Trophoblast cell (in vitro differentiated cells and primary cell): ENCODE measurements around the gene NOD2.

Experiments
- DNase-seq, 2 donors: peaks; one replicate each; pipeline ENCODE4 v3.0.0-alpha.2; 2016
- H2AFZ ChIP-seq: 2 replicates; pipeline ENCODE4 v1.6.1; 2013; ENCODE audit warnings: low read length, moderate library complexity, mild to moderate bottlenecking; ENCODE audit not compliant: insufficient read depth, poor library complexity
- H2AK5ac ChIP-seq: 2 replicates; pipeline ENCODE4 v1.6.1; 2013; ENCODE audit warnings: mild to moderate bottlenecking, low read length
- H2BK120ac ChIP-seq: 2 replicates; pipeline ENCODE4 v1.6.1; 2013; ENCODE audit warnings: low read length, mild to moderate bottlenecking, moderate library complexity; ENCODE audit not compliant: insufficient read depth, poor library complexity
- H2BK12ac ChIP-seq: 2 replicates; pipeline ENCODE4 v1.6.1; 2013; ENCODE audit warnings: mild to moderate bottlenecking, low read length, moderate library complexity
- H2BK5ac ChIP-seq: 2 replicates; pipeline ENCODE4 v1.6.1; 2013; ENCODE audit warnings: low read length, low read depth, moderate library complexity, mild to moderate bottlenecking; ENCODE audit not compliant: poor library complexity
- H3K14ac ChIP-seq: 2 replicates; pipeline ENCODE4 v1.6.1; 2013; ENCODE audit warnings: mild to moderate bottlenecking, low read length
- H3K18ac ChIP-seq: 2 replicates; pipeline ENCODE4 v1.6.1; 2013; ENCODE audit warnings: mild to moderate bottlenecking, low read length
- H3K23ac ChIP-seq: 2 replicates; pipeline ENCODE4 v1.6.1; 2013; ENCODE audit warnings: low read length
- H3K27ac ChIP-seq: 2 replicates; pipeline ENCODE4 v1.5.1; 2013; ENCODE audit warnings: low read depth, mild to moderate bottlenecking, inconsistent platforms, low read length, moderate library complexity
- H3K27me3 ChIP-seq: 2 replicates; pipeline ENCODE4 v1.6.1; 2013; ENCODE audit warnings: inconsistent platforms, mild to moderate bottlenecking, low read length, moderate library complexity; ENCODE audit not compliant: insufficient read depth
- H3K36me3 ChIP-seq, 2 experiments: 1 replicate in 1 of 2; 2 replicates in 1 of 2; pipeline ENCODE4 v1.6.1; 2013; ENCODE audit warnings: low read length in 2 of 2, mild to moderate bottlenecking in 2 of 2, moderate library complexity in 1 of 2; ENCODE audit not compliant: insufficient read depth in 2 of 2, control insufficient read depth in 1 of 2
- H3K4ac ChIP-seq: 2 replicates; pipeline ENCODE4 v1.6.1; 2013; ENCODE audit warnings: low read depth, mild to moderate bottlenecking, low read length, moderate library complexity
- H3K4me1 ChIP-seq, 2 experiments: 1 replicate in 1 of 2; 2 replicates in 1 of 2; pipeline ENCODE4 v1.6.1; 2013; ENCODE audit warnings: low read length in 2 of 2, mild to moderate bottlenecking in 2 of 2, moderate library complexity in 1 of 2; ENCODE audit not compliant: insufficient read depth in 2 of 2, control insufficient read depth in 1 of 2
- H3K4me2 ChIP-seq: 2 replicates; pipeline ENCODE4 v1.6.1; 2013; ENCODE audit warnings: inconsistent platforms, mild to moderate bottlenecking, low read length, moderate library complexity
- H3K4me3 ChIP-seq: 2 replicates; pipeline ENCODE4 v1.5.1; 2013; ENCODE audit warnings: mild to moderate bottlenecking, low read depth, low read length, inconsistent platforms
- H3K79me1 ChIP-seq: one replicate; pipeline ENCODE4 v1.6.1; 2013; ENCODE audit warnings: low read length
- H3K79me2 ChIP-seq: 2 replicates; pipeline ENCODE4 v1.6.1; 2013; ENCODE audit warnings: low read length, mild to moderate bottlenecking; ENCODE audit not compliant: control insufficient read depth, insufficient read depth, poor library complexity
- H3K9ac ChIP-seq: 2 replicates; pipeline ENCODE4 v1.6.1; 2013; ENCODE audit warnings: mild to moderate bottlenecking, low read length
- H3K9me3 ChIP-seq: 2 replicates; pipeline ENCODE4 v1.6.1; 2013; ENCODE audit warnings: low read depth, mild to moderate bottlenecking, control low read depth, inconsistent platforms, low read length; ENCODE audit not compliant: insufficient read depth
- H4K12ac ChIP-seq: 2 replicates; pipeline ENCODE4 v1.6.1; 2013; ENCODE audit warnings: low read depth, mild to moderate bottlenecking, low read length, moderate library complexity
- H4K8ac ChIP-seq: 2 replicates; pipeline ENCODE4 v1.6.1; 2013; ENCODE audit warnings: low read depth, mild to moderate bottlenecking, low read length, moderate library complexity
- H4K91ac ChIP-seq: one replicate; pipeline ENCODE4 v1.6.1; 2013; ENCODE audit warnings: low read depth, mild to moderate bottlenecking, low read length, moderate library complexity
- WGBS: extraction: QIAGEN DNeasy Blood & Tissue Kit; methylation state at CpG from one replicate; pipeline ENCODE4 v1.1.7; 2013; ENCODE audit warnings: missing lambda C conversion rate; ENCODE audit not compliant: insufficient read length, insufficient coverage; ENCODE audit errors: extremely low coverage; 5-methylcytosine and 5-hydroxymethylcytosine counted together

Gene NOD2

DNA sequence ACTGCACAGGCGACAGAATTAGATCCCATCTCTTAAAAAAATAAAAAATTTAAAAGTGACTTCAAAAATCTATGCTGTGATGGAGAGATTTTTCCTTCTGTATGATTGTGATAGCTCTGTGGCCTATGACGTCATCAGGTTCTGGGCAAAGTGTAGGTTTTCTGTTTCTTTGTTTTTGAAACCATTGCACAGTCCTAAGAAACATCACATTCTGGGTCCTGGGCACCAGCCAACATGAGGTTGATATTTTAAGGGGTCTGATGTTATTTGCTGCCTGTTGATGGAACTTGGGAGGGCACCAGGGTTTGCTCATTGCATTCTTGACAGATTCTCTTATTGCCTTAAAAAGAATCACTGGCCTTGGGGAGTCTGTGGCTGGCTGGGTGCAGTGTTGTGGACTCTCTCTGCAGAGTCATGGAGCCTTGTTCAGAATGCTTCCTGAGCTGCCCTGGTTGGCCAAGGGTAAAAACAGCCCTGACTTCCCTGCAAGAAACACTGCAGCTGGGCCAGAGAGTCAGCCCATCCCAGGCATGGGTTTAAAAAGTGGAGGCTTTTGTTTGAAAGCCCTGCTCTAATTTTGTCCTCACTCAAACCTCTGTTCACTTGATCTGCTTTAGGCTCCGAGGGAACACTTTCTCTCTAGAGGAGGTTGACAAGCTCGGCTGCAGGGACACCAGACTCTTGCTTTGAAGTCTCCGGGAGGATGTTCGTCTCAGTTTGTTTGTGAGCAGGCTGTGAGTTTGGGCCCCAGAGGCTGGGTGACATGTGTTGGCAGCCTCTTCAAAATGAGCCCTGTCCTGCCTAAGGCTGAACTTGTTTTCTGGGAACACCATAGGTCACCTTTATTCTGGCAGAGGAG lies 38.0 kb downstream of the NOD2 start:
- Histone ChIP-seq H2AK5ac (no peak overlapping the region), H3K23ac (no peak overlapping the region), H2AFZ (no peak overlapping the region), H2BK12ac (no peak overlapping the region), H3K18ac (no peak overlapping the region), H3K4me1 (no peaks in the 10 kb centered on the region), H3K4ac (no peak overlapping the region), H4K8ac (no peak overlapping the region), H3K79me1 (no peaks in the 10 kb centered on the region), H3K27ac (no peak overlapping the region), H3K4me3 (no peak overlapping the region), H3K27me3 (no peaks in the 10 kb centered on the region), H4K91ac (no peak overlapping the region), H4K12ac (no peak overlapping the region), H2BK5ac (no peak overlapping the region), H3K9ac (no peak overlapping the region), H3K4me2 (no peak overlapping the region), H3K79me2 (no peaks in the 10 kb centered on the region), H3K14ac (no peak overlapping the region), H3K9me3 (no peaks in the 10 kb centered on the region), H3K36me3 (no peaks in the 10 kb centered on the region), H2BK120ac (no peak overlapping the region)
- WGBS, result no CpG with 5 or more reads among the region's 6 CpGs
- no peak for DNase-seq

GRCh38 chr16:50731989-50732832 lies 38.8 kb downstream of the NOD2 start:
- no peak overlapping the region for H3K9ac ChIP-seq
- H3K23ac ChIP-seq, result no peak overlapping the region
- no peak overlapping the region for H4K12ac ChIP-seq
- H3K27ac ChIP-seq, result no peak overlapping the region
- H3K27me3 ChIP-seq, result no peaks in the 10 kb centered on the region
- no peaks in the 10 kb centered on the region for H3K9me3 ChIP-seq
- no peaks in the 10 kb centered on the region for H3K36me3 ChIP-seq
- H2BK120ac ChIP-seq, result no peak overlapping the region
- no peak overlapping the region for H3K4me2 ChIP-seq
- H2AK5ac ChIP-seq, result no peak overlapping the region
- H4K8ac ChIP-seq, result no peak overlapping the region
- no peak overlapping the region for H3K18ac ChIP-seq
- no peak for DNase-seq
- no peak overlapping the region for H4K91ac ChIP-seq
- H3K14ac ChIP-seq, result no peak overlapping the region
- no peak overlapping the region for H2BK12ac ChIP-seq
- H2BK5ac ChIP-seq, result no peak overlapping the region
- no peaks in the 10 kb centered on the region for H3K79me1 ChIP-seq
- H3K4me3 ChIP-seq, result no peak overlapping the region
- no peaks in the 10 kb centered on the region for H3K79me2 ChIP-seq
- WGBS, result no CpG with 5 or more reads among the region's 10 CpGs
- H3K4ac ChIP-seq, result no peak overlapping the region
- H3K4me1 ChIP-seq, result no peaks in the 10 kb centered on the region
- no peak overlapping the region for H2AFZ ChIP-seq

GRCh38 chr16:50733468-50733867 lies 40.1 kb downstream of the NOD2 start:
- no peak for DNase-seq
- H3K36me3 ChIP-seq, result no peaks in the 10 kb centered on the region

DNA sequence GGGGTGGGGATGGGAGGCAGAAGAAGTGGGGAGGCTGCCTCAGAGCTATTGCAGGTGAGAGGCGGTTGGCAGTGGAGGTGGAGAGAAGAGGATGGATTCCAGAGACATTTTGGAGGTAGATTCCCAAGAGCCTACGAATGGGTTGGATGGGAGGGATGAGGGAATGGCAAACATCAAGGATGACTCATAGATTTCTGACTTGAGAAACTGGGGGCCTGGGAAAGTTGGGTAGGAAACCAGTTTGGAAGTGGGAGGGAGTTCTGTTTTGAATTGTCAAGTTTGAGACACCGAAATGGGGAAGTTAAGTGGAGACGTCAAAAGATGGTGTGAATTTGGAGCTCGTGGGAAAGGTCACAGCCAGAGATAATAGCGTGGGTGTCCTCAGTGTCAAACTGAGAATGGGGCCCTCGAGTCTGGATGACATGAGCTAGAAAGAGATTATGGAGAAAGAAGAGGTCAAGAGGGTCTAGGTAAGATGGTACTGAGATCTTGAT lies 42.3 kb downstream of the NOD2 start:
- Histone ChIP-seq H2BK5ac (no peak overlapping the region), H2BK12ac (no peak overlapping the region), H3K4me2 (no peak overlapping the region), H3K36me3 (no peaks in the 10 kb centered on the region), H3K27ac (no peak overlapping the region), H3K9me3 (no peaks in the 10 kb centered on the region), H3K79me2 (no peaks in the 10 kb centered on the region), H2AK5ac (no peak overlapping the region), H3K4me1 (no peaks in the 10 kb centered on the region), H4K8ac (no peak overlapping the region), H3K27me3 (no peaks in the 10 kb centered on the region), H3K79me1 (no peaks in the 10 kb centered on the region), H2BK120ac (no peak overlapping the region), H3K4me3 (no peak overlapping the region), H3K18ac (no peak overlapping the region), H3K4ac (no peak overlapping the region), H4K12ac (no peak overlapping the region), H3K14ac (no peak overlapping the region), H2AFZ (no peak overlapping the region), H3K9ac (no peak overlapping the region), H4K91ac (no peak overlapping the region), H3K23ac (no peak overlapping the region)
- no peak for DNase-seq
- WGBS, result no CpG with 5 or more reads among the region's 7 CpGs

More at GRCh38 chr16:50733468-50733867, 40.1 kb downstream of the NOD2 start:
- Histone ChIP-seq H3K9me3 (no peaks in the 10 kb centered on the region), H4K8ac (no peak overlapping the region), H2BK5ac (no peak overlapping the region), H3K14ac (no peak overlapping the region), H2BK120ac (no peak overlapping the region), H2BK12ac (no peak overlapping the region), H3K79me1 (no peaks in the 10 kb centered on the region), H3K27ac (no peak overlapping the region), H3K18ac (no peak overlapping the region), H3K4ac (no peak overlapping the region), H3K4me2 (no peak overlapping the region), H4K12ac (no peak overlapping the region), H3K23ac (no peak overlapping the region), H3K9ac (no peak overlapping the region), H2AK5ac (no peak overlapping the region), H4K91ac (no peak overlapping the region), H3K4me1 (no peaks in the 10 kb centered on the region), H3K4me3 (no peak overlapping the region), H2AFZ (no peak overlapping the region), H3K27me3 (no peaks in the 10 kb centered on the region), H3K79me2 (no peaks in the 10 kb centered on the region)
- no CpG with 5 or more reads among the region's 7 CpGs for WGBS
